HuH-7.5 (cell line): Measurements from ENCODE around the gene MCOLN2.
"Not testable (repeated sequence)": the region's sequence is repeated elsewhere in the genome, so short reads cannot be mapped to it uniquely, and the experiment has no call there.

Source experiments
- DNase-seq: peaks from one replicate; pipeline ENCODE4 v3.0.0; 2011; ENCODE audit warnings: low spot score

MCOLN2 gene

GRCh38 chr1:84996846-84997666, at the start of gene MCOLN2:
TSS of gene MCOLN2 (minus strand) at chr1:84997113. CDS start at chr1:84996872, 241 bp downstream.
- DNase-seq: peak; percentile 71

- no peak for DNase-seq
Observed at GRCh38 chr1:85042413-85042812, 45.5 kb upstream of the MCOLN2 start.

- no peak for DNase-seq
Observed at GRCh38 chr1:85041793-85042192, 44.9 kb upstream of the MCOLN2 start.

- no peak for DNase-seq
Observed at GRCh38 chr1:85033221-85033620, 36.3 kb upstream of the MCOLN2 start.

- no peak for DNase-seq
Observed at GRCh38 chr1:85030536-85030935, 33.6 kb upstream of the MCOLN2 start.

GRCh38 chr1:85028151-85028550, 31.2 kb upstream of the MCOLN2 start:
- no peak for DNase-seq

- DNase-seq: no peak
Observed at GRCh38 chr1:85027242-85027983, 30.5 kb upstream of the MCOLN2 start.

GRCh38 chr1:85025940-85026339, 29.0 kb upstream of the MCOLN2 start:
- no peak for DNase-seq

GRCh38 chr1:85024736-85025135, 27.8 kb upstream of the MCOLN2 start:
- no peak for DNase-seq

GRCh38 chr1:85022700-85023099, 25.8 kb upstream of the MCOLN2 start:
- DNase-seq: no peak

GRCh38 chr1:85019994-85020393, 23.1 kb upstream of the MCOLN2 start:
- no peak for DNase-seq

GRCh38 chr1:85015826-85016225, 18.9 kb upstream of the MCOLN2 start:
- DNase-seq: no peak

GRCh38 chr1:85005641-85006040, 8.7 kb upstream of the MCOLN2 start:
- not testable (repeated sequence) for DNase-seq

- DNase-seq: no peak
Observed at GRCh38 chr1:85001742-85002141, 4.8 kb upstream of the MCOLN2 start.

GRCh38 chr1:84998642-84999280, 1.8 kb upstream of the MCOLN2 start:
- no peak for DNase-seq

- peak; percentile 40 for DNase-seq
Observed at GRCh38 chr1:84997667-84998600, 1.0 kb upstream of the MCOLN2 start.

GRCh38 chr1:84995484-84996334, 1.2 kb downstream of the MCOLN2 start:
- no peak for DNase-seq

GRCh38 chr1:84991097-84991920, 5.6 kb downstream of the MCOLN2 start:
- DNase-seq: no peak

GRCh38 chr1:84988588-84988987, 8.3 kb downstream of the MCOLN2 start:
- no peak for DNase-seq

- DNase-seq: not testable (repeated sequence)
Observed at GRCh38 chr1:84986561-84986960, 10.4 kb downstream of the MCOLN2 start.
